ENCODE data around the gene MCM9. TPM values are rescaled to one million over a fixed set of nuclear protein-coding genes. Genes with fewer than 3 reads are reported as not detected.
A peak's percentile ranks its signal among the peaks of the same experiment; 100 is the strongest.

The MCM9 gene
- total and polyA plus RNA-seq, 2 of the 13 experiments (the other 11 are each of a cell fraction or from before 2014, with no cell fraction given) = 3.8 to 17.2 TPM

- TF ChIP-seq, protein P1, sequence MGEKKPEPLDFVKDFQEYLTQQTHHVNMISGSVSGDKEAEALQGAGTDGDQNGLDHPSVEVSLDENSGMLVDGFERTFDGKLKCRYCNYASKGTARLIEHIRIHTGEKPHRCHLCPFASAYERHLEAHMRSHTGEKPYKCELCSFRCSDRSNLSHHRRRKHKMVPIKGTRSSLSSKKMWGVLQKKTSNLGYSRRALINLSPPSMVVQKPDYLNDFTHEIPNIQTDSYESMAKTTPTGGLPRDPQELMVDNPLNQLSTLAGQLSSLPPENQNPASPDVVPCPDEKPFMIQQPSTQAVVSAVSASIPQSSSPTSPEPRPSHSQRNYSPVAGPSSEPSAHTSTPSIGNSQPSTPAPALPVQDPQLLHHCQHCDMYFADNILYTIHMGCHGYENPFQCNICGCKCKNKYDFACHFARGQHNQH (CRISPR knock-in tag; IDR thresholded peaks at IDR 0.05) = no peak
- TF ChIP-seq CHCHD3 (CRISPR knock-in tag; IDR thresholded peaks at IDR 0.05) (no peak), ZNF3 (CRISPR knock-in tag; IDR thresholded peaks at IDR 0.05) (0 out of 2 replicates have a peak, but pooled peaks have one; percentile 24), CERS6 (CRISPR knock-in tag; IDR thresholded peaks at IDR 0.05) (no peak), ZNF12 (CRISPR knock-in tag; IDR thresholded peaks at IDR 0.05) (0 out of 2 replicates have a peak, but pooled peaks have one; percentile 5), THRA (CRISPR knock-in tag; IDR thresholded peaks at IDR 0.05; ENCODE audit: borderline replicate concordance) (no peak), ZNF724P (CRISPR knock-in tag; IDR thresholded peaks at IDR 0.05; ENCODE audit: borderline replicate concordance) (no peak), POLR2A (IDR thresholded peaks at IDR 0.05; ENCODE audit: insufficient read depth in 1 of 2, low read depth in 2 of 2, low read length in 2 of 2) (no peak), CREM (IDR thresholded peaks at IDR 0.05) (peak; percentile 25; the same call in 1 of the 2 replicates), CREM (CRISPR knock-in tag; IDR thresholded peaks at IDR 0.05) (no peak), NR2F1 (CRISPR knock-in tag; IDR thresholded peaks at IDR 0.05) (no peak), PATZ1 (CRISPR knock-in tag; IDR thresholded peaks at IDR 0.05) (no peak), KLF15 (CRISPR knock-in tag; IDR thresholded peaks at IDR 0.05; ENCODE audit: borderline replicate concordance) (no peak), ZNF207 (IDR thresholded peaks at IDR 0.05; ENCODE audit: borderline replicate concordance) (no peak), FOSL1 (CRISPR knock-in tag; IDR thresholded peaks at IDR 0.05; ENCODE audit: borderline replicate concordance) (no peak), RARA (CRISPR knock-in tag; IDR thresholded peaks at IDR 0.05) (peak; percentile 78)
- TF ChIP-seq, protein P2, sequence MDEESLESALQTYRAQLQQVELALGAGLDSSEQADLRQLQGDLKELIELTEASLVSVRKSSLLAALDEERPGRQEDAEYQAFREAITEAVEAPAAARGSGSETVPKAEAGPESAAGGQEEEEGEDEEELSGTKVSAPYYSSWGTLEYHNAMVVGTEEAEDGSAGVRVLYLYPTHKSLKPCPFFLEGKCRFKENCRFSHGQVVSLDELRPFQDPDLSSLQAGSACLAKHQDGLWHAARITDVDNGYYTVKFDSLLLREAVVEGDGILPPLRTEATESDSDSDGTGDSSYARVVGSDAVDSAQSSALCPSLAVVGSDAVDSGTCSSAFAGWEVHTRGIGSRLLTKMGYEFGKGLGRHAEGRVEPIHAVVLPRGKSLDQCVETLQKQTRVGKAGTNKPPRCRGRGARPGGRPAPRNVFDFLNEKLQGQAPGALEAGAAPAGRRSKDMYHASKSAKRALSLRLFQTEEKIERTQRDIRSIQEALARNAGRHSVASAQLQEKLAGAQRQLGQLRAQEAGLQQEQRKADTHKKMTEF (CRISPR knock-in tag; IDR thresholded peaks at IDR 0.05) = 0 out of 2 replicates have a peak, but pooled peaks have one; percentile 38
- TF ChIP-seq, protein P3, sequence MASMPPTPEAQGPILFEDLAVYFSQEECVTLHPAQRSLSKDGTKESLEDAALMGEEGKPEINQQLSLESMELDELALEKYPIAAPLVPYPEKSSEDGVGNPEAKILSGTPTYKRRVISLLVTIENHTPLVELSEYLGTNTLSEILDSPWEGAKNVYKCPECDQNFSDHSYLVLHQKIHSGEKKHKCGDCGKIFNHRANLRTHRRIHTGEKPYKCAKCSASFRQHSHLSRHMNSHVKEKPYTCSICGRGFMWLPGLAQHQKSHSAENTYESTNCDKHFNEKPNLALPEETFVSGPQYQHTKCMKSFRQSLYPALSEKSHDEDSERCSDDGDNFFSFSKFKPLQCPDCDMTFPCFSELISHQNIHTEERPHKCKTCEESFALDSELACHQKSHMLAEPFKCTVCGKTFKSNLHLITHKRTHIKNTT (CRISPR knock-in tag; IDR thresholded peaks at IDR 0.05) = no peak
Measured at GRCh38 chr6:118869894-118870589, 64.9 kb downstream of the MCM9 start (continued).
